HG03135 (cell line): ENCODE data around the gene TNKS2.
"Not testable (repeated sequence)": the region's sequence is repeated elsewhere in the genome, so short reads cannot be mapped to it uniquely, and the experiment has no call there.

Experiments
- ATAC-seq: cut with Tn5 transposase; IDR thresholded peaks from one replicate; pipeline ENCODE4 v1.9.1; 2021; ENCODE audit warnings: mild to moderate bottlenecking, moderate library complexity; ENCODE audit not compliant: unreplicated experiment

Gene TNKS2

DNA sequence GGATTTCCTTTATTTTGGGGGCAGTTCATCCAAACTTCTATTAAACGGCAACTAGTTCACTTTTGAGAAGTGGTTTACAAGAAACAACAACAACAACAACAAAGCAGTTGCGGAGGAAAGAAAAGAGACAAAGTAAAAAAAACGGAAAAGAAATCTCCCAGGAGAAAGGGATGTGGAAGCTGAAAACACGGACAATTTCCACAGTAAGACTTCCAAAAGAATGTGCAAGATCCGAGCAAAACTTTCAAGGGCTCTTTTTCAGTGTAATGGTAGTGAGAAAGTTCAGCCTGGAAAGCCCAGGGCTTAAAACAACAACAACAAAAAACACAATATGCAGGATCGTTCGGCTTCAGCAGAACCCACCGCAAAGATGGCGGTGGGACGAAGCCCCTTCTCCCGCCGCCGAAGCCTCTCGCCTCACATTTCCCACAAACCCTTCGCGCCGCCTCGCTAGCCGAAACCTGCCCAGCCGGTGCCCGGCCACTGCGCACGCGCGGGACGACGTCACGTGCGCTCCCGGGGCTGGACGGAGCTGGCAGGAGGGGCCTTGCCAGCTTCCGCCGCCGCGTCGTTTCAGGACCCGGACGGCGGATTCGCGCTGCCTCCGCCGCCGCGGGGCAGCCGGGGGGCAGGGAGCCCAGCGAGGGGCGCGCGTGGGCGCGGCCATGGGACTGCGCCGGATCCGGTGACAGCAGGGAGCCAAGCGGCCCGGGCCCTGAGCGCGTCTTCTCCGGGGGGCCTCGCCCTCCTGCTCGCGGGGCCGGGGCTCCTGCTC, at the start of gene TNKS2:
TNKS2 (plus strand) TSS at position 553 of the 775 bp plus-strand sequence. CDS start 265 bp downstream, outside the sequence.
- ATAC-seq, result peak; percentile 73

DNA sequence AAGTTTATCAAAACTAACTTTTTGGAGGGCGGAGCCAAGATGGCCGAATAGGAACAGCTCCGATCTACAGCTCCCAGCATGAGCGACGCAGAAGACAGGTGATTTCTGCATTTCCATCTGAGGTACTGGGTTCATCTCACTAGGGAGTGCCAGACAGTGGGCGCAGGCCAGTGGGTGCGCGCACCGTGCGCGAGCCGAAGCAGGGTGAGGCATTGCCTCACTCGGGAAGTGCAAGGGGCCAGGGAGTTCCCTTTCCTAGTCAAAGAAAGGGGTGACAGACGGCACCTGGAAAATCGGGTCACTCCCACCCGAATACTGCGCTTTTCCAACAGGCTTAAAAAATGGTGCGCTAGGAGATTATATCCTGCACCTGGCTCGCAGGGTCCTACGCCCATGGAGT, 48.6 kb upstream of the TNKS2 start:
- ATAC-seq, result not testable (repeated sequence)

DNA sequence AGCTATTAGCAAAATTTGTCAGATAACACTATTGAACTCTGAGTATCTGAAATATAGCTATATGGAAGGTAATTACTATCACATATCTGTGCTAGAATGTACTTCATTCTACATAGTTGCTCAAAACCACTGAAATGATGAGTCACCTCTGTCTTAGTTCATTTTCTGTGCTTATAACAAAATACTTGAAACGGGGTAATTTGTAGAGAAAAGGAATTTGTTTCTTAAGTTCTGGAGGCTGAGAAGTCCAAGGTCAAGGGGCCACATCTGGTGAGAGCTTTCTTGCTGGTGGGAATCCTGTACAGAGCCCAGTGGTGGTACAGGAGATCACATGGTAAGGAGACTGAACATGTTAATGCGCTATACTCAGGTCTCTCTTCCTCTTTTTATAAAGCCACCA, 41.9 kb upstream of the TNKS2 start:
- no peak for ATAC-seq

DNA sequence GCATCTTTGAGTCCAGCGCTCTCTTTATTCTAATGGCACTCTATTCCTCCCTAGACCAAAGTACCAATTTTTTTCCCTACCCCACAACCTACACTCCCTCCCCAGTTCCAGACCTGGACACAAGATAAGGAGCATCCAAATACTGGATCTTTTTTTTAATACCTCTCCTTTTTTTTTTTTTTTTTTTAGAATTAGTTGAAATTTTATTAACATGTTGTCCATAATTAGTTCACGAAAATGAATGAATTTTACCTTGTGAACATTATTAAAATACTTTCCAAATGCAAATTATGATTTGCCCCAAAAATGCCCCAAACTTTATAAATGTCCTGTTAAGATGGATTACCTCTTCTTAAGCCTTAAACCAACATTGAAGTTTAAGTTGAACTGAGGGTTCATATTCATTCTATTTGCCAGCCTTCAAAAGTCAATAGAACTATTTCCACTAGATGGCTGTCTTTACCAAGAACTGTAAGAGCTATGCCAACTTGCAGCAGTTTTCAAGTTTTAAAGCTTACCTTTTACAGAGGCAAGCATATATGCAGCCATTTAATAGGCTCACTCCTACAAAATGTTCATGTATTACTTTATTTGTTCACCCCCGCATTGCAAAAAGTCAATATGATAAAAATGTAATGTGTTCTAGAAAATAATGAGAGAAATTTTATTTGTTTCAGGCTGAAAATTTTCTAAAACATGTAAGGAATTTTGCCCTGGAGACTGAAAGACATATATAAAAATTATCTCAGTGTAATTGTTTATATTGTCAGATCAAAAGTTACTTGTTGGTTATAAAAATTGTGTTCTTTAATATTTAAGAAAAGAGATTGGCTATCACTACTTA, 39.7 kb upstream of the TNKS2 start:
- ATAC-seq, result no peak

DNA sequence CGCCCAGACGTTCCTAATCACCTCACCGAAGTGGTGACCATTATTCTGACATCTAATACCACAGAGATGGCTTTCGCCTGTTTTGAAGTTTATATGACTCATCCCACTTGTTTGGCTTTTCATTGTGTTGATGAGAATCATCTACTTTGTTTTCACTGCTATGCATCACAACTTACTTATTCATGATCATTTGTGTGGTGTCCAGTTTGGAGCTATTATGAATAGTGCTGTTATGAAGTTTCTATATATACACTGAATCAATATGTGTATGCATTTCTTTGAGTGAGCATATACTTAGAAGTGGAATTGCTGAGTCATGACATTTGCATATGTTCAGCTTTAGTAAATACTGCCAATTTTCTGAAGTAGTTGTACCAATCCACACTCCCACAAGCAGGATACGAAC, 38.6 kb upstream of the TNKS2 start:
- no peak for ATAC-seq

DNA sequence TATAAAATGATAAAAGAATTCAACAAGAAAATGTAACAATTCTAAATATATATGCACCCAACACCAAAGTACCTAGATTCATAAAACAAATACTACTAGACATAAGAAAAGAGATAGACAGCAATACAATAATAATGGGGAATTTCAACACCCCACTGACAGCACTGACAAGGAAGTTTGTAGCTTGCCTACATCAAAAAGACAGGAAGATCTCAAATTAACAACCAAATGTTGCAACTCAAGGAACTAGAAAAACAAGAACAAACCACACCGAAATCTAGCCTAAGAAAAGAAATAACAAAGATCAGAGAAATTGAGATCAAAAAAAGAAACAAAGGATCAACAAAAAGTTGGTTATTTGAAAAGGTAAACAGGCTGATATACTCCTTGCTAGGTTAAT, 36.5 kb upstream of the TNKS2 start:
- no peak for ATAC-seq

DNA sequence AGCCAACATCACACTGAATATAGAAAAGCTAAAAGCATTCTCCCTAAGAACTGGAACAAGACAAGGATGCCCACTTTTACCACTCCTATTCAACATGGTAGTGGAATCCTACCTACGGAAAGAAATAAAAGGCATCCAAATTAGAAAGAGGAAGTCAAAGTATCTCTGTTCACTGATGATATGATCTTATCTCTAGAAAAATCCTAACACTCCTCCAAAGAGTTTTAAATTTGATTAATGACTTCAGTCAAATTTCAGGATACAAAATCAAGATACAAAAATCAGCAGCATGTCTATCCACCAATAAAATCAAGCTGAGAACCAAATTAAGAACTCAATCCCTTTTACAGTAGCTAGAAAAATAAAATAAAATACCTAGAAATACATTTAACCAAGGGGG, 35.3 kb upstream of the TNKS2 start:
- no peak for ATAC-seq

DNA sequence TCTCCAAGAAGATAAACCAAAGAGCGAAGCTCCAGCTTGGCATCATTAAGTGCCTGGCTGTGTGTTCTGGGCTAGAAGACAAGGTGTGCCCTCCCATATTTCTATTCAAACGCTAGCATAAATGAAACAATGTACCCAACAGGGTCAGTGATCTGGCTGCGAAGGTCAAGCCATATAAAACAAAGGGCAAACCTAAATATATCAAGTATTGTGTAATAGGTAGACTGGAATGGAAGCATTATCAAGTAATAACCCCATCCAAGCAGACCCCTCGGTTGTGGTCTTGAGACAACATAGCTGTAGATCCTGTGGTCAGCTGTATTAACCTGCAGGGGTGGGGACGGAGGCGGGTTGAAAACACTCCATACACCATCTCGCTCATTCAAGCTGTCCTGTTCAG, 31.6 kb upstream of the TNKS2 start:
- no peak for ATAC-seq

DNA sequence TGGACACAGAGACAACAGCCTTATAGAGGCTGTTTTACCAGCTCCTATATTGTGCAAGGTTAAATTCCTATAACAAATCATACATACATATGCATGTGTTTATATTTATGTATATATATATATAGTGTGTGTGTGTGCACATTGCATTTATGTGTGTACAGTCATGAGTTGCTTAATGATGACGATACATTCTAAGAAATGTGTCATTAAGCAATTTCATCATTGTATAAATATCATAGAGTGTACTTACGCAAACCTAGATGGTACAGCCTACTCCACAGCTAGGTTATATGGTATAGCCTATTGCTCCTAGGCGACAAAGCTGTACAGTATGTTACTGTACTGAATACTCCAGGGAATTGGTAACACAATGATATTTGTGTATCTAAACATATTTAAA, 30.1 kb upstream of the TNKS2 start:
- no peak for ATAC-seq

DNA sequence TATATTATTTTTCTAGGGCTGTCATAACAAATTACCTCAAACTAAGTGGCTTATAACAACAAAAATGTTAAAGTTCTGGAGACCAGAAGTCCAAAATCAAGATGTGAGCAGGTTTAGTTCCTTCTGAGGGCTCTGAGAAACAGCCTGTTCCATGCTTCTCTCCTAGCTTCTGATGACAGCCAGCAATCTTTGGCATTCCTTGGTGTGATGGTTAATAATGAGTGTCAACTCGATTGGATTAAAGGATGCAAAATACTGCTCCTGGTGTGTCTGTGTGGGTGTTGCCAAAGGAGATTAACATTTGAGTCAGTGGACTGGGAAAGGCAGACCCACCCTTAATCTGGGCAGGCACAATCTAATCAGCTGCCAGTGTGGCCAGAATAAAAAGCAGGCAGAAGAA, 26.3 kb upstream of the TNKS2 start:
- no peak for ATAC-seq

DNA sequence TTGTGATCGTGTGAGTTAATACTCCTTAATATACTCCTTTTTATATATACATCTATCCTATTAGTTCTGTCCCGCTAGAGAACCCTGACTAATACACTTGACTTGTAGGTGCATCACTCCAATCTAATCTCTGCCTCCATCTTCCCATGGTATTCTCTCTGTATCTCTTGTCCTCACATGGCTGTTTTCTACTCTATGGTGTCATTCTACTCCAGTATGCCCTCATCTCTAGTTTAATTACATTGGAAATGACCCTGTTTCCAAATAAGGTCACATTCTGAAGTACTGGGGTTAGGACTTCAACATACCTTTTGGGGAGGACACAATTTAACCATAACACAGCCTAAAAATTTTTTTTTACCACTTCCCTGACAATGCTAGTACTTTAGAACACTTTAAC, 25.8 kb upstream of the TNKS2 start:
- ATAC-seq, result no peak

DNA sequence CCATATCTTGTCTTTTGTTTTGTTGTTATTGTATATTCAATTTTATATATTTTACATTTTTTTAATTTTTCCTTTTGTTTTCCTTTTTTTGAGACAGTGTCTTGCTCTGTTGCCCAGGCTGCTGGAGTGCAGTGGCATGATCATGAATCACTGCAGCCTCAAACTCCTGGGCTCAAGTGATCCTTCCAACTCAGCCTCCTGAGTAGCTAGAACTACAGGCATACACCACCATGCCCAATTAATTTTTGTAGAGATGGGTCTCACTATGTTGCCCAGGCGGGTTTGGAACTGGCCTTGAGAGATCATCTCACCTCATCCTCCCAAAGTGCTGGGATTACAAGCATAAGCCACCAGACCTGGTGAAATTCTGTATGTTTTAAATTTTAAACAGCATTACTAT, 25.4 kb upstream of the TNKS2 start:
- ATAC-seq, result no peak

DNA sequence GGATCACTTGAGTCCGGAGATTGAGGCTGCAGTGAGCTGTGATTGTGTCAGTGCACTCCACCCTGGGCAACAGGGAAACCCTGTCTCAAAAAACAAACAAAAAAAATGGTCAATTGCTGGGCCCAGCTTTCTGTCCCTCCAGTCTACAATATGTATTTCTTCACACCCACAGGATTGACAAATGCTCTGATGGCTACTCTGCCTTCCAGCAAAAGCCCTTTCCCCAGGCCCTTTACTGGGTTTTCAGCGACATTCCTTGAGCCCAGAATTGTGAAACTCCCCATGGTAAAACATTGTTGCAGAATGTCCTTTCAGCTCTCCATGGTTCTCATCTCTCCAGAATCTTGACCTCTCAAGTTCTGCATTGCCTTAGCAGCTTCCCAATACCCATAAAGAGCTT, 23.7 kb upstream of the TNKS2 start:
- ATAC-seq, result no peak

DNA sequence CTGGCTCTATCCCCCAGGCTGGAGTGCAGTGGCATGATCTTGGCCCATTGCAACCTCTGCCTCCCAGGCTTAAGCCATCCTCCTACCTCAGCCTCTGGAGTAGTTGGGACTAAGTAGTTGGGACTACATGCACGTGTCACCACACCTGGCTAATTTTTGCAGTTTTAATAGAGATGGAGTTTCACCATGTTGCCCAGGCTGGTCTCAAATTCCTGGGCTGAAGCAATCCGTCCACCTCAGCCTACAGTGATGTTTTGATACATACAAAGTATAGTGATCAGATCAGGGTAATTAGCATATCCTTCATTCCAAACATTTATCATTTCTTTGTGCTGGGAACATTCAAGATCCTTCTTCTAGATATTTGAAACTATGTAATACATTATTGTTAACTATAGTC, 22.5 kb upstream of the TNKS2 start:
- ATAC-seq, result no peak

DNA sequence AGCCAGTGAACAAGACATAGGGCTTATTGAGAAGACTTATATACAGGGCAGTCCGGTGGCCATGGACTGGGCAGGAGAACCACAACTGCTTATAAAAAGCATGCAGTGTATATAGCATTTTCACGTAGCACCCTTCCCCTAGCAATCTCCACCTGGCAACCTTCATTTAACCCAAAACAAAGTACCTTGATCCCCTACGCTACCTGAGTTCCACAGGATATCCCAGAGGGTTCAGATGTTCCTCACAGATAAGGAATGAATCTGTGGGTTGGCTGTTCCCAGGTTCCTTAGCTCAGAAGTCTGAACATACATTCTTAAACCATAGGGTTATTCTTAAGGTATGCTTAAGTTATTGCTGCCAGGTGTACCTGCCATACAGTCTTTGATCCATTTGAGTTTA, 22.0 kb upstream of the TNKS2 start:
- ATAC-seq, result no peak

DNA sequence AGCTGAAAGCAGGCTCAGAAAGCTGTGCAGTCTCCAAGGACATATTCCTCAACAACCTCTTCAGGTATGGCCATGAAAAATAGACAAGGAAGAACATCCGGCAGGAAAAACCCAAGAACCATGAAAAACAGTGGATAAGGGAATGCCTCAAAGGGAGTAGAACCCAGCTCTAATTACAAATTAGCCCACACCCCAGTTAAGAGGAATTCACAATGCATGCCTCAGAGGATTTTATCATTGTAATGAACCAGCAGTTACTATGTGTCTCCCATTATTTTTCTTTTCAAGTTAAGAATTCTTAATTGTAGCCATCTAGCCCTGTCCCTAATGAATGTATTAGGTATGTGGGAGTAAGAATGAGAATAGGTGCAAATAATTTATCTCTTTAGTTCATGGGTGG, 19.7 kb upstream of the TNKS2 start:
- no peak for ATAC-seq

DNA sequence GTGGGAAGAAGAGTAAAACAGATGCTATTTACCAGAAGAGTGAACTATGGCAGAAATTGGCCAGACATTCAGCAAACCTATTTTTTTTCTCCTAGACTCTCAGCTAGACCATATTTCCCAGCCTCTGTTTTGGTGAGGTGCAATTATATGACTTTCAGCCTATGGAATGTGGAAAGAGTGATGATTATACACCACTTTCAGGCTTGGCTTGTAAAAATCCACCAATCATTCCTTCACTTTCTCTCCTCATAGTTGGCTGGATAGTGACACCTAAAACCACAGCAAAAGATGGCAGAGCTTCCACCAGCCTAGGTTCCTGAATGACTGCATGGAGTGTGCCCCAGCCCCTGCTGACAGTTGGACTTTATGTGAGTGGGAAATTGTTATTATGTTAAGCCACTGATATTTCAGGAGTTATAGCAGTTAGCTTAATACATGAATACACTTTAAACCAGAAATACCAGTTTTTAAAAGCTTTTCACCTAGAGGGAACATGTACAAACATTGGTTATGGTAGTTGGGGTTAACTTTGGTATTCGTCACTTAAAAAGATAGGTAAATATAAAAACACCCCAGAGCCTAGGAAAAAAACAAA, 19.1 kb upstream of the TNKS2 start:
- ATAC-seq, result no peak

DNA sequence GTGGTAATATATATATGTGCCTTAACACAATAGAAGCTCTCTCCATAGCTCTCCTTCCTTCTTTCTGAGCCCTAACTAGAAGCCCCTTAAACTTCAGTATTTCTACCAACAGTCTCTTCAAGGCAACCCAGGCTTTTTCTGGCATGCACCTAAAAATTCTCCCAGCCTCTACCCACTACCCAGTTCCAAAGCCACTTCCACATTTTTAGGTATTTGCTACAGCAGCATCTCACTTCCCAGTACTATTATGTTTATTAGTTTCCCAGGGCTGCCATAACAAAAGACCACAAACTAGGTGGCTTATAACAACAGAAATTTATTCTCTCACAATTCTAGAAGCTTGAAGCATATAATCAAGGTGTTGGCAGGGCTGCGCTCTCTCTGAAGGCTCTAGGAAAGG, 15.7 kb upstream of the TNKS2 start:
- no peak for ATAC-seq

DNA sequence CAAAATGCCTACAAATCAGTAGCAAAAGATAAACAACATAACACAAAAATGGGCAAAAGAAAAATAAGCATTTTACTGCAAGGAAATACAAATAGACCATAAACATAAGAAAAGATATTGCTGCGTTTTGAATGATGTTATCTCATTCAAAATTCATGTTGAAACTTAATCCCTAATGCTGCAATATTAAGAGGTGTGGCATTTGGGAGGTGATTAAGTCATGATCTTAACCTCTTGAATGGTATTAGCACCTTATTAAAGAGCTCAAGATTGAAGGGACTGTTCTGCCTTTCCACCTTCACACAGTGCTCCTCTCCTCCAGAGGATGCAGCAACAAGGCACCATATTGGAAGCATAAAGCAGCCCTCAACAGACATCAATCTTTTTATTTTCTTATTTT, 12.4 kb upstream of the TNKS2 start:
- no peak for ATAC-seq

DNA sequence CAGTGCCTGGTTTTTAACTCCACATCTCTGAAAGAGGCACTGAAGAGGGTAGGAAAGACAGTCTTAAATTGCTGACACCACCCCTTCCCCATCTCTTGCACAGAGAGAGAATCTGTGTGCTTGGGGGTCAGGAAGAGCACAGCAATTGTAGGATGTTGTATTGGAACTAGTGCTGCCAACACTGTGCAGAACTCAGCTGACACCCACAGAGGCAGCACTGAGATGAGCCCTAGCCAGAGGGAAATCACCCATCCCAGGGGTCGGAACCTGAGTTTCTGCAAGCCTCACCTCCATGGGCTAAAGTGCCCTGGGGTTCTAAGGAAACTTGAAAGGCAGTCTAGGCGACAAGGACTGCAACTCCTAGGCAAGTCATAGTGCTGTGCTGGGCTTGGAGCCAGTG, 11.0 kb upstream of the TNKS2 start:
- ATAC-seq, result no peak

DNA sequence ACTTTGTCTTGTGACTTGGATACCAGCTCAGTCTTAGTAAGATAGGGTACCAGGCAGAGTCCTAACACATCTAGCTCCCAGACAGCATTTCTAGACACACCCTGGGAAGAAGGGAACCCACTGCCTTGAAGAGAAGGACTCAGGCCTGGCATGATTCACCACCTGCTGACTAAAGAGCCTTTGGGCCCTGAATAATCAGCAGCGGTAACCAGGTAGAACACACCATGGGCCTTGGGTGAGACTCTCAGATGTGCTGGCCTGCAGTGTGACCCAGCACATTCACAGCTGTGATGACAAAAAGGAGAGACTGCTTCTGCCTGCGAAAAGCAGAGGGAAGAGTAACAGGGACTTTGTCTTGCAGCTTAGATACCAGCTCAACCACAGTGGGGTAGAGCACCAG, 10.4 kb upstream of the TNKS2 start:
- ATAC-seq, result no peak

DNA sequence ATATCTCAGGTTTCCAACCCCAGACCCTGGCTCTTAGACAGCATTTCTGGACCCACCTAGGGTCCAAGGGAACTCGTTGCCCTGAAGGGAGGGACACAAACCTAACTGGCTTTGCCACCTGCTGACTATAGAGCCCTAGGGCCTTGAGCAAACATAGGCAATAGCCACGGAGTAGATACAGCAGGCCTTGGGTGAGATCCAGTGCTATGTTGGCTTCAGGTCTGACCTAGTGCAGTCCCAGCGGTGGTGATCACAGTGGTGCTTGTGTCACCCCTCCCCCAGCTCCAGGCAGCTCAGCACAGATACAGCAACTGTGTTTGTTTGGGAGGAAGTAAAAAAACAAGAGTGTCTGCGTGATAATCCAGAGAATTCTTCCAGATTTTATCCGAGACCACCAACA, 9.7 kb upstream of the TNKS2 start:
- no peak for ATAC-seq
